SU-DHL-6 (cell line): ENCODE data around the gene ASH1L.

Source experiments
- EZH2phosphoT487 ChIP-seq: fragments of 200-600 bp; sonication (generic), shearing (Covaris generic); conservative IDR thresholded peaks from 2 replicates; pipeline ENCODE4 v1.6.1; 2018; ENCODE audit warnings: mild to moderate bottlenecking, antibody characterized with exemption, low read length, moderate library complexity, mixed read lengths
- TF ChIP-seq, protein P1 (sequence below): fragments of 200-600 bp; sonication (generic); IDR thresholded peaks from one replicate; pipeline ENCODE4 v1.5.1; 2017; ENCODE audit warnings: antibody characterized with exemption, mild to moderate bottlenecking, low read length, moderate library complexity; ENCODE audit not compliant: insufficient read depth, poor library complexity, severe bottlenecking

- no peak for TF ChIP-seq EZH2phosphoT487
- TF ChIP-seq, protein P1, sequence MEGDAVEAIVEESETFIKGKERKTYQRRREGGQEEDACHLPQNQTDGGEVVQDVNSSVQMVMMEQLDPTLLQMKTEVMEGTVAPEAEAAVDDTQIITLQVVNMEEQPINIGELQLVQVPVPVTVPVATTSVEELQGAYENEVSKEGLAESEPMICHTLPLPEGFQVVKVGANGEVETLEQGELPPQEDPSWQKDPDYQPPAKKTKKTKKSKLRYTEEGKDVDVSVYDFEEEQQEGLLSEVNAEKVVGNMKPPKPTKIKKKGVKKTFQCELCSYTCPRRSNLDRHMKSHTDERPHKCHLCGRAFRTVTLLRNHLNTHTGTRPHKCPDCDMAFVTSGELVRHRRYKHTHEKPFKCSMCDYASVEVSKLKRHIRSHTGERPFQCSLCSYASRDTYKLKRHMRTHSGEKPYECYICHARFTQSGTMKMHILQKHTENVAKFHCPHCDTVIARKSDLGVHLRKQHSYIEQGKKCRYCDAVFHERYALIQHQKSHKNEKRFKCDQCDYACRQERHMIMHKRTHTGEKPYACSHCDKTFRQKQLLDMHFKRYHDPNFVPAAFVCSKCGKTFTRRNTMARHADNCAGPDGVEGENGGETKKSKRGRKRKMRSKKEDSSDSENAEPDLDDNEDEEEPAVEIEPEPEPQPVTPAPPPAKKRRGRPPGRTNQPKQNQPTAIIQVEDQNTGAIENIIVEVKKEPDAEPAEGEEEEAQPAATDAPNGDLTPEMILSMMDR, result no peak
These were observed 241.7 kb downstream of the ASH1L start, which contains the start of gene RUSC1 for GRCh38 chr1:155320661-155321617.
